ENCODE results near the gene NRTN. TPM values are rescaled to one million over a fixed set of nuclear protein-coding genes. Genes with fewer than 3 reads are reported as not detected.

The NRTN gene
- total RNA-seq, 2 donors from 2014 or later, result 20.9 to 33.7 TPM

- no peak overlapping the region for H3K4me3 ChIP-seq
- no peaks in the 10 kb centered on the region for H3K27me3 ChIP-seq
- peaks cover 0 to 7% of the 10 kb centered on the region in 2 donors for H3K4me1 ChIP-seq
- DNase-seq (ENCODE audit: low spot score), result no peak
- no peak for TF ChIP-seq CTCF (IDR thresholded peaks at IDR 0.05)
- peaks cover 60% of the 10 kb centered on the region for H3K36me3 ChIP-seq
- H3K9me3 ChIP-seq, result no peaks in the 10 kb centered on the region
- H3K27ac ChIP-seq, result no peak overlapping the region
These were observed 16.4 kb upstream of the NRTN start for GRCh38 chr19:5788422-5788821.

DNA sequence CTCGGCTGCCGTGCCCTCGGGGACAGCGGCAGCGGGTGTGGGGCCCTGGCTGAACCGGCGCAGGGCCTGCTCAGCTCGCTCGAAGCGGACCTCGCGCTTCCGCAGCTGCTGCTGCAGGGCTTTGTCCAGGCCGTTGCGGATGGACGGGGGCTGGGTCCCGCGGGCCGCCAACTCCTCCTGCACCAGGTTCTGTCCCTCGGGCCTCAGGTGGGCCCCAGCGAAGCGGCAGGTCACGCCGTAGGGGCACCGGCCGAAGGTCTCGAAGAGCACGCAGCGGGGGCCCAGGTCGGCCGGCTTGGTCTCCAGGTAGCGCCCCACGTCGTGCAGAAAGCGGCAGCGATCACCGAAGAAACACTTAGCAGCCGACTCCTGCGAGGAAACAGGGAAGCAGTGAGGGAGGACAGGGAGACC lies 15.5 kb upstream of the NRTN start:
- H3K9me3 ChIP-seq, result no peaks in the 10 kb centered on the region
- peaks cover 0 to 7% of the 10 kb centered on the region in 2 donors for H3K4me1 ChIP-seq
- H3K4me3 ChIP-seq, result no peak overlapping the region
- no peak for DNase-seq (ENCODE audit: low spot score)
- no peaks in the 10 kb centered on the region for H3K27me3 ChIP-seq
- H3K27ac ChIP-seq, result no peak overlapping the region
- no peak for TF ChIP-seq CTCF (IDR thresholded peaks at IDR 0.05)
- peaks cover 59% of the 10 kb centered on the region for H3K36me3 ChIP-seq

DNA sequence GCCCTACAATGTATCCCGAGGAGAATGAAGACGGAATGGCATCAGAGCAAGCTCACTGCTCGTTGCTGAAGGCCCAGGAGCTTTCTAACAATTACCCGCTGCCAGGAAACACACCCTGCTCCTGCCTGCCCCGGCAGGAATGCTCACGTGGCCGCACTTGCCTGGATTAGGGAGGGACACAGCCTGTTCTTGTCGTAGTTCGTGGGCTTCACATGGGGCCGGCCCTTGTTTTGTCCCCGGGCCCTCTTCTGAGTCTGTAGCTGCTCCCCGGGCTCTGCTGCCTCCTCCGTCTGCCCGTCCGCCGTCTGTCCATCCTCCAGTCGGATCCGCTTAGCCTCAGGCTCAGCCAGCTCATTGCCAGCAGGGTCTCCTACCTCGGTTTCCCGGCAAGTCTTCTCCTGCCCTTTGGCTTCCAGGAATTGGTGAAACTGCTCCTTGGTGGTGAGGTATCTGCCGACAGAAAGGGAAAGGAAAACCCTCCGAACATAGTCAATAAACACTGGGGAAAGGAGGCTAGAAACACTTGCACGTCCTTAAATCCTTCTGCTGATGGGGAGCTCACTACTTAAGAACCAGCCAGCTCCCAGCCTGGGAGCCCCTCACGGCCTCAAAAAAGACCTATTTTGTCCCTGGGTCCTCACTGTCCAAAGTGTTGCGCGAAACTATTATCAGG lies 14.8 kb upstream of the NRTN start:
- Histone ChIP-seq H3K9me3 (no peaks in the 10 kb centered on the region), H3K4me1 (peaks cover 0 to 7% of the 10 kb centered on the region in 2 donors), H3K36me3 (peaks cover 52% of the 10 kb centered on the region), H3K4me3 (peak overlapping the region; percentile 71 to 95), H3K27ac (peak overlapping the region; percentile 95 to 100), H3K27me3 (no peaks in the 10 kb centered on the region)
- DNase-seq (ENCODE audit: low spot score), result no peak
- no peak for TF ChIP-seq CTCF (IDR thresholded peaks at IDR 0.05)

- H3K4me1 ChIP-seq, result peaks cover 0 to 7% of the 10 kb centered on the region in 2 donors
- TF ChIP-seq CTCF (IDR thresholded peaks at IDR 0.05), result no peak
- peaks cover 44% of the 10 kb centered on the region for H3K36me3 ChIP-seq
- no peaks in the 10 kb centered on the region for H3K27me3 ChIP-seq
- H3K27ac ChIP-seq, result peak within 1 kb of the TSS; percentile 95 to 100
- peak; percentile 98 for DNase-seq (ENCODE audit: low spot score)
- H3K9me3 ChIP-seq, result no peaks in the 10 kb centered on the region
- peak within 1 kb of the TSS; percentile 71 to 95 for H3K4me3 ChIP-seq
These were observed 14.0 kb upstream of the NRTN start, which contains the start of gene DUS3L for GRCh38 chr19:5790559-5791520. Gene DUS3L, minus strand, starts transcription at chr19:5791163. Its CDS starts 22 bp downstream, at chr19:5791141.

DNA sequence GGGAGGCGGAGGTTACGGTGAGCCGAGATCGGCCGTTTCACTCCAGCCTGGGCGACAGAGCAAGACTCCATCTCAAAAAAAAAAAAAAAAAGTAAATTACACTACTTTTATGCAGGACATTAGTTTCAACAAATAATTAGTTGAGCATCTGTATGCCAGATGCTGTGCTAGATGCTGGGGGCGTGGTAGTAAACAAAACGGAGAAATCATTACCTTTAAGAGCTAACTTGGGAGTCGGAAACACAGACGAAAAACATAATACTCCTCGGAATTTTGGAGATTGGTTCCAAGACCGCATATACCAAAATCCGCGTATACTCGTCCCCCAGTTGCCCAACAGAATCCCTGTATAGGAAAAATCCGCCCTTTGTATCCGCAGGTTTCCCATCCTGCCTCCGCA lies 12.6 kb upstream of the NRTN start:
- Histone ChIP-seq H3K36me3 (peaks cover 30% of the 10 kb centered on the region), H3K4me3 (no peak overlapping the region), H3K9me3 (no peaks in the 10 kb centered on the region), H3K27me3 (no peaks in the 10 kb centered on the region), H3K27ac (no peak overlapping the region), H3K4me1 (peaks cover 0 to 7% of the 10 kb centered on the region in 2 donors)
- DNase-seq (ENCODE audit: low spot score), result no peak
- TF ChIP-seq CTCF (IDR thresholded peaks at IDR 0.05), result no peak

Measured in right atrium auricular region (tissue), 2 donors.